ENCODE measurements around the gene PPFIBP1. TPM values are rescaled to one million over a fixed set of nuclear protein-coding genes. Genes with fewer than 3 reads are reported as not detected.

PPFIBP1 gene
- total and polyA plus RNA-seq, 9 of the 15 experiments (the other 6 are each of a cell fraction or from before 2014, with no cell fraction given) = 0.46 to 3.5 (median 1.8) TPM

DNA sequence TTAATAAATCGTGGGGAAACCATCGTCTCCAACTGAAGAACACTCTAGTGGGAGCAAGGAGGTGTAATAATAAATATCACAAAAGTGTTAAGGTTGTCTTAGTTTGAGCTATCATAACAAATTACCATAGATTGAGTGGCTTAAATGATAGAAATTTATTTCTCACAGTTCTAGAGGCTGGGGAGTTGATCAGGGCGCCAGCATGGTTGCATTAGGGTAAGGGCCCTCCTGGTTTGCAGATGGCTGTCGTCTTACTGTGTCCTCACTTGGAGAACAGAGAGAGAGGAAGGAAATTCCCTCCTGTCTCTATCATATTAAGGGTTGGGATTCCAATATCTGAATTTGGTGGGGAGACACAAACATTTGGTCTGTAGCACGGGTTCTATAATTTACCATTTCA is 219.6 kb downstream of the PPFIBP1 start:
- Histone ChIP-seq H2AFZ (ENCODE audit: low read depth, low read length) (no peak overlapping the region), H3K79me2 (ENCODE audit: control insufficient read depth, insufficient read depth, low read length) (peaks cover 2% of the 10 kb centered on the region; the same call in 2 of the 3 replicates), H3K9ac (ENCODE audit: insufficient read depth in 1 of 2, low read depth in 2 of 2, low read length in 2 of 2) (no peak overlapping the region), H3K4me1 (replicated peaks in 1 of 2; ENCODE audit: control insufficient read depth in 2 of 2, insufficient read depth in 2 of 2, low read length in 2 of 2) (no peaks in the 10 kb centered on the region; a peak in 1 of 5 replicates), H3K4me2 (ENCODE audit: insufficient read depth, low read length) (no peak overlapping the region), H3K27ac (ENCODE audit: extremely low read depth, low read depth, low read length) (no peak overlapping the region), H3K27me3 (ENCODE audit: control insufficient read depth in 2 of 2, insufficient read depth in 2 of 2, low read length in 2 of 2) (no peaks in the 10 kb centered on the region), H3K4me3 (no peak overlapping the region), H3K9me1 (ENCODE audit: control insufficient read depth, insufficient read depth, low read length) (no peaks in the 10 kb centered on the region), H3K36me3 (ENCODE audit: control insufficient read depth, insufficient read depth, low read length) (peaks cover 70% of the 10 kb centered on the region), H3K9me3 (replicated peaks; ENCODE audit: control insufficient read depth, insufficient read depth, low read depth, low read length) (no peaks in the 10 kb centered on the region), H4K20me1 (replicated peaks; ENCODE audit: control insufficient read depth, insufficient read depth, low read length) (no peaks in the 10 kb centered on the region)
- DNase-seq (ENCODE audit: extremely low read depth in 1 of 4, low spot score in 3 of 4) (no peak), ATAC-seq (no peak), FAIRE-seq (no peak)
- intact Hi-C loops (cut with micrococcal nuclease) (no loop called here), in situ Hi-C loops (cut with MboI) (loop anchor here (10.0 kb wide), 1 partner anchor 421 kb away; no protein-coding TSS in a partner anchor)
- no TSS peak for BruUV-seq (replicated peaks)
- WGBS (ENCODE audit: insufficient coverage, low coverage, missing lambda C conversion rate) = 93% methylated on average over 5 of the region's 5 CpGs
- ChIA-PET CTCF (ENCODE audit: low intra/inter-chr PET ratio) (no interaction called here), POLR2A (no interaction called here)
- TF ChIP-seq OTX1 (CRISPR knock-in tag; IDR thresholded peaks at IDR 0.05) (no peak), BCL6 (CRISPR knock-in tag; IDR thresholded peaks at IDR 0.05) (no peak), ZNF253 (CRISPR knock-in tag; conservative IDR thresholded peaks at IDR 0.05) (no peak), SREBF1 (IDR thresholded peaks at IDR 0.05; ENCODE audit: borderline replicate concordance, low read depth, low read length) (no peak), DNMT1 (IDR thresholded peaks at IDR 0.05) (no peak), PHF21A (IDR thresholded peaks at IDR 0.05; ENCODE audit: borderline replicate concordance, low read depth) (no peak), NFXL1 (CRISPR knock-in tag; IDR thresholded peaks at IDR 0.05) (no peak), DACH1 (IDR thresholded peaks at IDR 0.05; ENCODE audit: partially characterized antibody) (no peak), RAD51 (IDR thresholded peaks at IDR 0.05; ENCODE audit: borderline replicate concordance, low read depth) (no peak), KDM2B (CRISPR knock-in tag; IDR thresholded peaks at IDR 0.05) (no peak), CHD4 (IDR thresholded peaks at IDR 0.05; ENCODE audit: insufficient read depth, insufficient replicate concordance, low read depth, low read length, poor library complexity, severe bottlenecking) (no peak), NCOR1 (IDR thresholded peaks at IDR 0.05) (no peak), ZNF197 (CRISPR knock-in tag; IDR thresholded peaks at IDR 0.05; ENCODE audit: low read depth) (no peak), MEIS2 (IDR thresholded peaks at IDR 0.05; ENCODE audit: partially characterized antibody) (no peak), SETDB1 (IDR thresholded peaks at IDR 0.05; ENCODE audit: low read length) (no peak), STAG1 (CRISPR knock-in tag; IDR thresholded peaks at IDR 0.05; ENCODE audit: borderline replicate concordance) (no peak)
- TF ChIP-seq, protein P1, sequence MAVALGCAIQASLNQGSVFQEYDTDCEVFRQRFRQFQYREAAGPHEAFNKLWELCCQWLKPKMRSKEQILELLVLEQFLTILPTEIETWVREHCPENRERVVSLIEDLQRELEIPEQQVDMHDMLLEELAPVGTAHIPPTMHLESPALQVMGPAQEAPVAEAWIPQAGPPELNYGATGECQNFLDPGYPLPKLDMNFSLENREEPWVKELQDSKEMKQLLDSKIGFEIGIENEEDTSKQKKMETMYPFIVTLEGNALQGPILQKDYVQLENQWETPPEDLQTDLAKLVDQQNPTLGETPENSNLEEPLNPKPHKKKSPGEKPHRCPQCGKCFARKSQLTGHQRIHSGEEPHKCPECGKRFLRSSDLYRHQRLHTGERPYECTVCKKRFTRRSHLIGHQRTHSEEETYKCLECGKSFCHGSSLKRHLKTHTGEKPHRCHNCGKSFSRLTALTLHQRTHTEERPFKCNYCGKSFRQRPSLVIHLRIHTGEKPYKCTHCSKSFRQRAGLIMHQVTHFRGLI (CRISPR knock-in tag; IDR thresholded peaks at IDR 0.05) = no peak
- TF ChIP-seq, protein P2, sequence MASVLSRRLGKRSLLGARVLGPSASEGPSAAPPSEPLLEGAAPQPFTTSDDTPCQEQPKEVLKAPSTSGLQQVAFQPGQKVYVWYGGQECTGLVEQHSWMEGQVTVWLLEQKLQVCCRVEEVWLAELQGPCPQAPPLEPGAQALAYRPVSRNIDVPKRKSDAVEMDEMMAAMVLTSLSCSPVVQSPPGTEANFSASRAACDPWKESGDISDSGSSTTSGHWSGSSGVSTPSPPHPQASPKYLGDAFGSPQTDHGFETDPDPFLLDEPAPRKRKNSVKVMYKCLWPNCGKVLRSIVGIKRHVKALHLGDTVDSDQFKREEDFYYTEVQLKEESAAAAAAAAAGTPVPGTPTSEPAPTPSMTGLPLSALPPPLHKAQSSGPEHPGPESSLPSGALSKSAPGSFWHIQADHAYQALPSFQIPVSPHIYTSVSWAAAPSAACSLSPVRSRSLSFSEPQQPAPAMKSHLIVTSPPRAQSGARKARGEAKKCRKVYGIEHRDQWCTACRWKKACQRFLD (CRISPR knock-in tag; IDR thresholded peaks at IDR 0.05) = no peak
- TF ChIP-seq, protein P3, sequence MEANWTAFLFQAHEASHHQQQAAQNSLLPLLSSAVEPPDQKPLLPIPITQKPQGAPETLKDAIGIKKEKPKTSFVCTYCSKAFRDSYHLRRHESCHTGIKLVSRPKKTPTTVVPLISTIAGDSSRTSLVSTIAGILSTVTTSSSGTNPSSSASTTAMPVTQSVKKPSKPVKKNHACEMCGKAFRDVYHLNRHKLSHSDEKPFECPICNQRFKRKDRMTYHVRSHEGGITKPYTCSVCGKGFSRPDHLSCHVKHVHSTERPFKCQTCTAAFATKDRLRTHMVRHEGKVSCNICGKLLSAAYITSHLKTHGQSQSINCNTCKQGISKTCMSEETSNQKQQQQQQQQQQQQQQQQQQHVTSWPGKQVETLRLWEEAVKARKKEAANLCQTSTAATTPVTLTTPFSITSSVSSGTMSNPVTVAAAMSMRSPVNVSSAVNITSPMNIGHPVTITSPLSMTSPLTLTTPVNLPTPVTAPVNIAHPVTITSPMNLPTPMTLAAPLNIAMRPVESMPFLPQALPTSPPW (CRISPR knock-in tag; IDR thresholded peaks at IDR 0.05) = no peak

Data from K562 (cell line).